ENCODE measurements around the gene RAB37.

RAB37 gene

GRCh38 chr17:74736513-74737298, at the start of gene RAB37:
Gene RAB37 (plus strand): TSS chr17:74737256. CDS start chr17:74737273, 17 bp downstream.
- no peak for DNase-seq (ENCODE audit: low read depth in 3 of 3)

- no peak for DNase-seq (ENCODE audit: low read depth in 3 of 3)
These were observed 49.2 kb upstream of the RAB37 start for GRCh38 chr17:74687886-74688285.

GRCh38 chr17:74690409-74690825, 46.6 kb upstream of the RAB37 start:
- DNase-seq (ENCODE audit: low read depth in 3 of 3), result no peak

- no peak for DNase-seq (ENCODE audit: low read depth in 3 of 3)
These were observed 45.9 kb upstream of the RAB37 start for GRCh38 chr17:74691151-74691550.

GRCh38 chr17:74694081-74694480, 43.0 kb upstream of the RAB37 start:
- DNase-seq (ENCODE audit: low read depth in 3 of 3), result no peak

GRCh38 chr17:74695629-74696028, 41.4 kb upstream of the RAB37 start:
- no peak for DNase-seq (ENCODE audit: low read depth in 3 of 3)

GRCh38 chr17:74697515-74697914, 39.5 kb upstream of the RAB37 start:
- no peak for DNase-seq (ENCODE audit: low read depth in 3 of 3)

- DNase-seq (ENCODE audit: low read depth in 3 of 3), result no peak
These were observed 39.0 kb upstream of the RAB37 start for GRCh38 chr17:74698069-74698468.

GRCh38 chr17:74699236-74699635, 37.8 kb upstream of the RAB37 start:
- DNase-seq (ENCODE audit: low read depth in 3 of 3), result no peak

GRCh38 chr17:74702116-74702871, 34.8 kb upstream of the RAB37 start:
- DNase-seq (ENCODE audit: low read depth in 3 of 3), result no peak

- DNase-seq (ENCODE audit: low read depth in 3 of 3), result no peak
These were observed 33.7 kb upstream of the RAB37 start for GRCh38 chr17:74703311-74703710.

GRCh38 chr17:74704544-74704943, 32.5 kb upstream of the RAB37 start:
- no peak for DNase-seq (ENCODE audit: low read depth in 3 of 3)

- no peak for DNase-seq (ENCODE audit: low read depth in 3 of 3)
These were observed 25.8 kb upstream of the RAB37 start for GRCh38 chr17:74711058-74711824.

- no peak for DNase-seq (ENCODE audit: low read depth in 3 of 3)
These were observed 24.8 kb upstream of the RAB37 start for GRCh38 chr17:74712301-74712700.

GRCh38 chr17:74712756-74713155, 24.3 kb upstream of the RAB37 start, which contains the start of gene CD300LF:
Gene CD300LF (minus strand): TSS chr17:74712923. CDS start chr17:74712866, 57 bp downstream.
- DNase-seq (ENCODE audit: low read depth in 3 of 3), result no peak

- no peak for DNase-seq (ENCODE audit: low read depth in 3 of 3)
These were observed 23.8 kb upstream of the RAB37 start for GRCh38 chr17:74713171-74713755.

- DNase-seq (ENCODE audit: low read depth in 3 of 3), result no peak
These were observed 21.9 kb upstream of the RAB37 start for GRCh38 chr17:74715144-74715543.

- no peak for DNase-seq (ENCODE audit: low read depth in 3 of 3)
These were observed 16.6 kb upstream of the RAB37 start for GRCh38 chr17:74720506-74720905.

- DNase-seq (ENCODE audit: low read depth in 3 of 3), result no peak
These were observed 14.3 kb upstream of the RAB37 start for GRCh38 chr17:74722782-74723181.

- no peak for DNase-seq (ENCODE audit: low read depth in 3 of 3)
These were observed 13.2 kb upstream of the RAB37 start for GRCh38 chr17:74723891-74724290.

GRCh38 chr17:74725111-74725510, 11.9 kb upstream of the RAB37 start:
- DNase-seq (ENCODE audit: low read depth in 3 of 3), result no peak
